PC-9 (cell line): ENCODE measurements around the gene SKI. TPM values are rescaled to one million over a fixed set of nuclear protein-coding genes. Genes with fewer than 3 reads are reported as not detected.
"Not testable (repeated sequence)": the region's sequence is repeated elsewhere in the genome, so short reads cannot be mapped to it uniquely, and the experiment has no call there.

Source experiments
- BruUV-seq: library from RNA; stranded (reverse); fragments of 400-500 nt; replicated peaks from 2 replicates; lab custom pipeline; 2021; lab: Mats Ljungman, UMichigan
- CTCF ChIA-PET: fragments of 300-600 bp; sonication (Branson Sonifier 250); formaldehyde crosslinking; loops from one replicate; lab custom pipeline; 2022; ENCODE audit warnings: antibody characterized with exemption; lab: Charles Lee
- POLR2A ChIA-PET: fragments of 300-600 bp; sonication (Branson Sonifier 250); formaldehyde crosslinking; loops from one replicate; lab custom pipeline; 2022; ENCODE audit warnings: antibody characterized with exemption; ENCODE audit not compliant: unreplicated experiment; lab: Charles Lee
- DNase-seq, 2 experiments: peaks; one replicate each; pipeline versions ENCODE4 v3.0.0 to v3.0.0-alpha.2; 2015 to 2022; ENCODE audit warnings: mixed read lengths in 1 of 2
- H2AFZ ChIP-seq: fragments of 200-600 bp; sonication (generic); 2 replicates; pipeline ENCODE4 v1.8.1; 2017; ENCODE audit warnings: antibody characterized with exemption
- H3F3A ChIP-seq: fragments of 200-600 bp; sonication (generic); 2 replicates; pipeline ENCODE4 v1.8.1; 2017; ENCODE audit warnings: antibody characterized with exemption, mild to moderate bottlenecking, low read depth; ENCODE audit not compliant: insufficient read depth
- H3K27ac ChIP-seq: fragments of 200-600 bp; sonication (generic); 2 replicates; pipeline ENCODE4 v1.6.1; 2016; ENCODE audit warnings: mixed run types
- H3K27me3 ChIP-seq: fragments of 200-600 bp; sonication (generic); 2 replicates; pipeline ENCODE4 v1.6.1; 2016; ENCODE audit warnings: low read depth, mixed run types; ENCODE audit not compliant: insufficient read depth
- H3K36me3 ChIP-seq: fragments of 200-600 bp; sonication (generic); 2 replicates; pipeline ENCODE4 v1.6.1; 2016; ENCODE audit warnings: low read depth, mixed run types
- H3K4me1 ChIP-seq: fragments of 200-600 bp; sonication (generic); replicated peaks from 2 replicates; pipeline ENCODE4 v1.6.1; 2016; ENCODE audit warnings: mixed run types; ENCODE audit not compliant: insufficient read depth
- H3K4me2 ChIP-seq: fragments of 200-600 bp; sonication (generic); 2 replicates; pipeline ENCODE4 v1.6.1; 2017; ENCODE audit warnings: mixed run types
- H3K4me3 ChIP-seq: fragments of 200-600 bp; sonication (generic); 2 replicates; pipeline ENCODE4 v1.6.1; 2016; ENCODE audit warnings: mixed run types
- H3K79me2 ChIP-seq: fragments of 200-600 bp; sonication (generic); 2 replicates; pipeline ENCODE4 v1.6.1; 2017; ENCODE audit warnings: low read depth, mixed run types
- H3K9me2 ChIP-seq: fragments of 200-600 bp; sonication (generic); 2 replicates; pipeline ENCODE4 v1.8.1; 2017; ENCODE audit warnings: mild to moderate bottlenecking; ENCODE audit not compliant: insufficient read depth
- H3K9me3 ChIP-seq: fragments of 200-600 bp; sonication (generic); 2 replicates; pipeline ENCODE4 v1.8.1; 2016; ENCODE audit warnings: low read depth; ENCODE audit not compliant: insufficient read depth
- H4K20me1 ChIP-seq: fragments of 200-600 bp; sonication (generic); 2 replicates; pipeline ENCODE4 v1.8.1; 2017; ENCODE audit not compliant: insufficient read depth
- EZH2 ChIP-seq: fragments of 200-600 bp; sonication (generic); IDR thresholded peaks from 2 replicates; pipeline ENCODE4 v1.8.0; 2017; ENCODE audit warnings: antibody characterized with exemption, low read depth
- intact Hi-C: fragments of 100-400 bp; cut with micrococcal nuclease; formaldehyde crosslinking; loops from one replicate; pipeline ENCODE4 v1.10.0; 2022; ENCODE audit not compliant: unreplicated experiment
- total RNA-seq: library from RNA; stranded (reverse); gene quantifications from 2 replicates; pipeline ENCODE4 v1.2.3, GENCODE V29; 2021
- TF ChIP-seq, protein P1 (sequence below): fragments of 200-600 bp; sonication (generic); conservative IDR thresholded peaks from 2 replicates; pipeline ENCODE4 v1.6.1; 2017; ENCODE audit warnings: mixed run types, antibody characterized with exemption, mild to moderate bottlenecking, moderate library complexity

The SKI gene
- total RNA-seq, 1 experiment from 2014 or later = 36.2 TPM

DNA sequence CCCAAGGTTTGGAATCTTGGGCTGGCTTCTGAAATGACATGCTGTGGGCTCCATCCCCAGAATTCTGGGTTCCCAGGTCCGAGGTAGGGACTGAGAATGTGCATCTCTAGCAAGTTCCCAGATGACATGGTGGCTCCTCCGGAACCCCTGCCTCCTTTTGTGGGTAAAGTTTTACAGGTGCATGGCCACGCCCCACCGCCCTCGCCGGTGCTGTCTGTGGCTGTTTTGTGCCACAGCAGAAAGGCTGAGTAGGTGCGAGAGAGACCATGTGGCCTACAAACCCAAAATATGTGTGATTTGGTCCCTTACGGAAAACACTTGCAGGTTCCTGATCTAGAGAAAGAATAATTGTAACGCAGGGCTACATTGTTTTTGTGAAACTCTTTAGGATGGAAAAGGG is 30.9 kb downstream of the SKI start:
- CTCF ChIA-PET = no interaction called here

DNA sequence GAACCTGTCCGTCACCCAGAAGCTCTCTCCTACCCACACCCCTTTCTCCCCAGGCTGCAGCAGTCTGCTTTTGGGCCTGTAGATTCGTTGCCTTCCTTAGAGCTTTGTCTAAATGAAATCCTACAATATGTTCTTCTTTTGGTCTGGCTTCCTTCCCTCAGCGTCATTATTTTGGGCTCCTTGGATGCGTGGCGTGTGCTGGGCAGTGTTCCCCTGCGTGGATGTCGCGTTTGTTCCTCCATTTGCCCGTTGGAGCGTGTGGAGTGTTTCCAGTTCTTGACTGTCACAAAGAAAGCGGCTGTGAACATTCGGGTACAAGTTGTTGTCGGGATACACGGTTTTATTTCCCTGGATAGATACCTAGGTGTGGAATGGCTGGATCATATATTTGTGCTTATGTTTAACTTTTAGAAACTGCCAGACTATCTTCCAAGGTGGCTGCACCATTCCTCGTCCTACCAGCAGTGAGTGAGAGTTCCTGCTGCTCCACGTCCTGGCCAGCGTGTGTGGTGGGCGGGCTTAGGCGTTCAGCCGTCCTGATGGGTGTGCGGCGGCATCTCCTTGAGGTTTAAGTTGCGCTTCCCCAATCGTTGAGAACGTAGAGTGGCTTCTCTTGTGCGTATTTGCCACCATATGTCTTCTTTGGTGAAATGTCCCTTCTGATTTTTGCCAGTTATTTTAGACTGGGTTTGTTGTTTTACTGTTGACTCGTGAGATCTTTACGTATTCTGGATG is 31.7 kb downstream of the SKI start:
- no peak overlapping the region for H3K4me3 ChIP-seq
- intact Hi-C loops = no loop called here
- no peaks in the 10 kb centered on the region for H3K9me2 ChIP-seq
- H3K79me2 ChIP-seq = peaks cover 97% of the 10 kb centered on the region
- H3K4me2 ChIP-seq = no peak overlapping the region
- no peaks in the 10 kb centered on the region for H3K27me3 ChIP-seq
- ChIA-PET CTCF (no interaction called here), POLR2A (no interaction called here)
- no peak overlapping the region for H2AFZ ChIP-seq
- H3F3A ChIP-seq = peaks cover 34% of the 10 kb centered on the region; the same call in 1 of the 2 replicates
- H3K36me3 ChIP-seq = no peaks in the 10 kb centered on the region
- no peak overlapping the region for H3K27ac ChIP-seq
- TF ChIP-seq EZH2 = no peak
- TF ChIP-seq, protein P1, sequence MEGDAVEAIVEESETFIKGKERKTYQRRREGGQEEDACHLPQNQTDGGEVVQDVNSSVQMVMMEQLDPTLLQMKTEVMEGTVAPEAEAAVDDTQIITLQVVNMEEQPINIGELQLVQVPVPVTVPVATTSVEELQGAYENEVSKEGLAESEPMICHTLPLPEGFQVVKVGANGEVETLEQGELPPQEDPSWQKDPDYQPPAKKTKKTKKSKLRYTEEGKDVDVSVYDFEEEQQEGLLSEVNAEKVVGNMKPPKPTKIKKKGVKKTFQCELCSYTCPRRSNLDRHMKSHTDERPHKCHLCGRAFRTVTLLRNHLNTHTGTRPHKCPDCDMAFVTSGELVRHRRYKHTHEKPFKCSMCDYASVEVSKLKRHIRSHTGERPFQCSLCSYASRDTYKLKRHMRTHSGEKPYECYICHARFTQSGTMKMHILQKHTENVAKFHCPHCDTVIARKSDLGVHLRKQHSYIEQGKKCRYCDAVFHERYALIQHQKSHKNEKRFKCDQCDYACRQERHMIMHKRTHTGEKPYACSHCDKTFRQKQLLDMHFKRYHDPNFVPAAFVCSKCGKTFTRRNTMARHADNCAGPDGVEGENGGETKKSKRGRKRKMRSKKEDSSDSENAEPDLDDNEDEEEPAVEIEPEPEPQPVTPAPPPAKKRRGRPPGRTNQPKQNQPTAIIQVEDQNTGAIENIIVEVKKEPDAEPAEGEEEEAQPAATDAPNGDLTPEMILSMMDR = no peak
- H3K4me1 ChIP-seq = peaks cover 12% of the 10 kb centered on the region
- H4K20me1 ChIP-seq = peaks cover 67% of the 10 kb centered on the region
- BruUV-seq = no TSS peak
- no peaks in the 10 kb centered on the region for H3K9me3 ChIP-seq
- DNase-seq = no peak

More for the DNA sequence above, 30.9 kb downstream of the SKI start:
- DNase-seq = no peak
- Histone ChIP-seq H3K27ac (no peak overlapping the region), H3K4me3 (no peak overlapping the region), H3K4me1 (peaks cover 12% of the 10 kb centered on the region), H3K4me2 (no peak overlapping the region), H3K36me3 (no peaks in the 10 kb centered on the region), H3K27me3 (no peaks in the 10 kb centered on the region), H4K20me1 (peaks cover 66% of the 10 kb centered on the region), H2AFZ (no peak overlapping the region), H3K9me2 (no peaks in the 10 kb centered on the region), H3K9me3 (no peaks in the 10 kb centered on the region), H3K79me2 (peaks cover 97% of the 10 kb centered on the region), H3F3A (peaks cover 42% of the 10 kb centered on the region; the same call in 1 of the 2 replicates)
- POLR2A ChIA-PET = no interaction called here
- intact Hi-C loops = no loop called here
- BruUV-seq = no TSS peak
- TF ChIP-seq, protein P1 = no peak
- TF ChIP-seq EZH2 = no peak

DNA sequence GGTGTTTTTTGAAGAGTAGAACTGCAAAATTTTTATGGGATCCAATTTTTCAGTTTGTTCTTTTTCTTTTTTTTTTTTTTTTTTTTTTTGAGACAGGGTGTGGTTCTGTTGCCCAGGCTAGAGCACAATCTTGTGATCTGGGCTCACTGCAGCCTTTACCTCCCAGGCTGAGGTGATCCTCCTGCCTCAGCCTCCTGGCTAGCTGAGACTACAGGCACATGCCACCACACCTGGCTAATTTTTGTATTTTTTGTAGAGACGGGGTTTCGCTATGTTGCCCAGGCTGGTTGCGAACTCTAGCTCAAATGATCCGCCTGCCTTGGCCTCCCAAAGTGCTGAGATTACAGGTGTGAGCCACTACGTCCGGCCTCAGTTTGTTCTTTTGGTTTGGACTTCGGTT is 32.4 kb downstream of the SKI start:
- H3K9me3 ChIP-seq, POLR2A ChIA-PET, DNase-seq, H3K36me3 ChIP-seq, CTCF ChIA-PET, H2AFZ ChIP-seq, BruUV-seq, H3K4me2 ChIP-seq, H3K9me2 ChIP-seq, H3K4me3 ChIP-seq, intact Hi-C loops, H3K27ac ChIP-seq, H3K27me3 ChIP-seq: not testable (repeated sequence)
- H3F3A ChIP-seq = peaks cover 27% of the 10 kb centered on the region; the same call in 1 of the 2 replicates
- peaks cover 12% of the 10 kb centered on the region for H3K4me1 ChIP-seq
- H3K79me2 ChIP-seq = peaks cover 97% of the 10 kb centered on the region
- H4K20me1 ChIP-seq = peaks cover 74% of the 10 kb centered on the region
